ENCODE results near the gene FAT2.
A peak's percentile ranks its signal among the peaks of the same experiment; 100 is the strongest.

The FAT2 gene

GRCh38 chr5:151600069-151600665 lies 9.0 kb upstream of the FAT2 start:
- Histone ChIP-seq H3K27ac (replicated peaks) (no peak overlapping the region), H3K4me3 (replicated peaks; ENCODE audit: insufficient read depth, low read length) (no peak overlapping the region), H3K27me3 (ENCODE audit: insufficient read depth, poor library complexity, severe bottlenecking) (peaks cover 9% of the 10 kb centered on the region)
- no peak for TF ChIP-seq SPI1 (IDR thresholded peaks at IDR 0.05; ENCODE audit: borderline replicate concordance, low read depth)
- TF ChIP-seq POLR2AphosphoS5 (IDR thresholded peaks at IDR 0.05; ENCODE audit: low read depth) = no peak
- TF ChIP-seq GABPA (IDR thresholded peaks at IDR 0.05; ENCODE audit: low read depth) = no peak
- TF ChIP-seq, protein P1, sequence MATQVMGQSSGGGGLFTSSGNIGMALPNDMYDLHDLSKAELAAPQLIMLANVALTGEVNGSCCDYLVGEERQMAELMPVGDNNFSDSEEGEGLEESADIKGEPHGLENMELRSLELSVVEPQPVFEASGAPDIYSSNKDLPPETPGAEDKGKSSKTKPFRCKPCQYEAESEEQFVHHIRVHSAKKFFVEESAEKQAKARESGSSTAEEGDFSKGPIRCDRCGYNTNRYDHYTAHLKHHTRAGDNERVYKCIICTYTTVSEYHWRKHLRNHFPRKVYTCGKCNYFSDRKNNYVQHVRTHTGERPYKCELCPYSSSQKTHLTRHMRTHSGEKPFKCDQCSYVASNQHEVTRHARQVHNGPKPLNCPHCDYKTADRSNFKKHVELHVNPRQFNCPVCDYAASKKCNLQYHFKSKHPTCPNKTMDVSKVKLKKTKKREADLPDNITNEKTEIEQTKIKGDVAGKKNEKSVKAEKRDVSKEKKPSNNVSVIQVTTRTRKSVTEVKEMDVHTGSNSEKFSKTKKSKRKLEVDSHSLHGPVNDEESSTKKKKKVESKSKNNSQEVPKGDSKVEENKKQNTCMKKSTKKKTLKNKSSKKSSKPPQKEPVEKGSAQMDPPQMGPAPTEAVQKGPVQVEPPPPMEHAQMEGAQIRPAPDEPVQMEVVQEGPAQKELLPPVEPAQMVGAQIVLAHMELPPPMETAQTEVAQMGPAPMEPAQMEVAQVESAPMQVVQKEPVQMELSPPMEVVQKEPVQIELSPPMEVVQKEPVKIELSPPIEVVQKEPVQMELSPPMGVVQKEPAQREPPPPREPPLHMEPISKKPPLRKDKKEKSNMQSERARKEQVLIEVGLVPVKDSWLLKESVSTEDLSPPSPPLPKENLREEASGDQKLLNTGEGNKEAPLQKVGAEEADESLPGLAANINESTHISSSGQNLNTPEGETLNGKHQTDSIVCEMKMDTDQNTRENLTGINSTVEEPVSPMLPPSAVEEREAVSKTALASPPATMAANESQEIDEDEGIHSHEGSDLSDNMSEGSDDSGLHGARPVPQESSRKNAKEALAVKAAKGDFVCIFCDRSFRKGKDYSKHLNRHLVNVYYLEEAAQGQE (IDR thresholded peaks at IDR 0.05; ENCODE audit: insufficient replicate concordance, low read depth) = no peak
- no peak for TF ChIP-seq CTCF (IDR thresholded peaks at IDR 0.05; ENCODE audit: insufficient read depth, low read length)
- no peak for DNase-seq (ENCODE audit: low read depth in 1 of 2, low spot score in 1 of 2)

DNA sequence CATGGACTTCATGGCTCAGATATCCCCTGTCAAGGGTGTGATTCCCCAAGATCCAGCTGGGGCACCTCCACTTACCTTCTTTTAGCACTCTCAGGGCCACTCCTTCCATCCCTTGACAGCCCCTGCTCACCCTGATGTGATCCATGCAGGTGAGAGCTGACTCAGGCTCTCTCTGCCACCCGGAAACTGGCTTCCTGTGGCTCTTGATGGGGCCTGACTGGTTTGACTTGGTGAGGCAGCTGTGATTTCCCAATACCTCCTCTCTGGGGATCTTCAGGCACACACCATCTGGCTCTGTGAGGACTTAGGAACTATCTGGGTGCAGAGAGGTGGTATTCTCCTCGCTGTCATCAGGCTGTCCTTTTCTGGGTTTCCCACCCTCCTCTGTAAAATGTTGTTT lies 7.9 kb upstream of the FAT2 start:
- H3K27me3 ChIP-seq (ENCODE audit: insufficient read depth, poor library complexity, severe bottlenecking) = peaks cover 7% of the 10 kb centered on the region
- TF ChIP-seq SPI1 (IDR thresholded peaks at IDR 0.05; ENCODE audit: borderline replicate concordance, low read depth) (no peak), POLR2AphosphoS5 (IDR thresholded peaks at IDR 0.05; ENCODE audit: low read depth) (no peak), CTCF (IDR thresholded peaks at IDR 0.05; ENCODE audit: insufficient read depth, low read length) (no peak), GABPA (IDR thresholded peaks at IDR 0.05; ENCODE audit: low read depth) (no peak)
- TF ChIP-seq, protein P1 (IDR thresholded peaks at IDR 0.05; ENCODE audit: insufficient replicate concordance, low read depth) = no peak
- H3K4me3 ChIP-seq (replicated peaks; ENCODE audit: insufficient read depth, low read length) = no peak overlapping the region
- DNase-seq (ENCODE audit: low read depth in 1 of 2, low spot score in 1 of 2) = peak in 1 of 2 experiments; percentile 15
- H3K27ac ChIP-seq (replicated peaks) = no peak overlapping the region

DNA sequence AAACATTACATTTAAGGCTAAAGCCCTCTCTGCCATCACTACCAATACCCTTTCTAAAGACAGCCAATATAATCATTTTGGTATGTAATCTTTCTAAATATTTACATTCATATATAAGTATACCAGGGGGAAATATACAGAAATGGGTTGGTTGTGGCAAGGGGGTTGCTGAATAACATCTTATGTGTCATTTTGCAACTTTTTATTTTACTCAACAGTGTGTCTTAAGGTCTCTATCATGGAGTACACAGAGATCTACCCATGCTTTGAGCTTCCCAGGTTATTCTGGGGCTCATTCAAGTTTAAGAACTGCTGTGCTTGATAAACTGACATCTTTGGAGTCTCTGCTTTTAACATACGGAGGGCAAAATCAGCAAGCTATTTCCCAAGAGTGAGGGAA lies 7.4 kb upstream of the FAT2 start:
- Histone ChIP-seq H3K4me3 (replicated peaks; ENCODE audit: insufficient read depth, low read length) (no peak overlapping the region), H3K27me3 (ENCODE audit: insufficient read depth, poor library complexity, severe bottlenecking) (peaks cover 4% of the 10 kb centered on the region), H3K27ac (replicated peaks) (no peak overlapping the region)
- TF ChIP-seq CTCF (IDR thresholded peaks at IDR 0.05; ENCODE audit: insufficient read depth, low read length) = no peak
- DNase-seq (ENCODE audit: low read depth in 1 of 2, low spot score in 1 of 2) = no peak

GRCh38 chr5:151597749-151598148 lies 6.6 kb upstream of the FAT2 start:
- H3K4me3 ChIP-seq (replicated peaks; ENCODE audit: insufficient read depth, low read length) = no peak overlapping the region
- DNase-seq (ENCODE audit: low read depth in 1 of 2, low spot score in 1 of 2) = peak; percentile 12 to 59
- TF ChIP-seq, protein P1 (IDR thresholded peaks at IDR 0.05; ENCODE audit: insufficient replicate concordance, low read depth) = no peak
- no peak for TF ChIP-seq CTCF (IDR thresholded peaks at IDR 0.05; ENCODE audit: insufficient read depth, low read length)
- TF ChIP-seq SPI1 (IDR thresholded peaks at IDR 0.05; ENCODE audit: borderline replicate concordance, low read depth) = no peak
- no peak for TF ChIP-seq POLR2AphosphoS5 (IDR thresholded peaks at IDR 0.05; ENCODE audit: low read depth)
- no peak overlapping the region for H3K27ac ChIP-seq (replicated peaks)
- peaks cover under 1% of the 10 kb centered on the region for H3K27me3 ChIP-seq (ENCODE audit: insufficient read depth, poor library complexity, severe bottlenecking)
